Ammon's horn (tissue), 1 donor: Measurements from ENCODE around the gene ADGRL2.

Experiments used
- DNase-seq: peaks from one replicate; pipeline ENCODE4 v3.0.0-alpha.2; 2016; ENCODE audit warnings: low spot score

ADGRL2 gene

GRCh38 chr1:81982523-81982922 is 181.8 kb downstream of the ADGRL2 start:
- DNase-seq, result no peak

- no peak for DNase-seq
Observed at GRCh38 chr1:81989524-81989923, 188.8 kb downstream of the ADGRL2 start.

GRCh38 chr1:81990241-81990640 is 189.5 kb downstream of the ADGRL2 start:
- DNase-seq, result no peak

GRCh38 chr1:81998165-81998564 is 197.4 kb downstream of the ADGRL2 start:
- DNase-seq, result no peak

GRCh38 chr1:81999364-81999763 is 198.6 kb downstream of the ADGRL2 start:
- no peak for DNase-seq

GRCh38 chr1:82000221-82000620 is 199.5 kb downstream of the ADGRL2 start:
- no peak for DNase-seq

GRCh38 chr1:82001345-82001744 is 200.6 kb downstream of the ADGRL2 start:
- DNase-seq, result no peak

GRCh38 chr1:82007804-82008203 is 207.1 kb downstream of the ADGRL2 start:
- no peak for DNase-seq

GRCh38 chr1:82013702-82014101 is 213.0 kb downstream of the ADGRL2 start:
- DNase-seq, result no peak

GRCh38 chr1:82015444-82015843 is 214.7 kb downstream of the ADGRL2 start:
- no peak for DNase-seq

GRCh38 chr1:82018319-82018718 is 217.6 kb downstream of the ADGRL2 start:
- DNase-seq, result no peak

- no peak for DNase-seq
Observed at GRCh38 chr1:82019508-82019907, 218.8 kb downstream of the ADGRL2 start.

- no peak for DNase-seq
Observed at GRCh38 chr1:82030830-82031229, 230.1 kb downstream of the ADGRL2 start.

GRCh38 chr1:82032068-82032467 is 231.3 kb downstream of the ADGRL2 start:
- DNase-seq, result no peak

GRCh38 chr1:82034812-82035211 is 234.1 kb downstream of the ADGRL2 start:
- no peak for DNase-seq
